SU-DHL-6 (cell line): ENCODE results near the gene HYPK.
A peak's percentile ranks its signal among the peaks of the same experiment; 100 is the strongest.
"Not testable (repeated sequence)": the region's sequence is repeated elsewhere in the genome, so short reads cannot be mapped to it uniquely, and the experiment has no call there.

Experiments used
- H2AFZ ChIP-seq: fragments of 200-600 bp; sonication (generic); 2 replicates; pipeline ENCODE4 v1.6.1; 2014; ENCODE audit warnings: low read depth, mild to moderate bottlenecking, moderate library complexity, mixed read lengths, antibody characterized with exemption, low read length; ENCODE audit not compliant: severe bottlenecking
- H3F3A ChIP-seq: fragments of 200-600 bp; shearing (Covaris generic); 2 replicates; pipeline ENCODE4 v1.6.0; 2016; ENCODE audit warnings: antibody characterized with exemption, mild to moderate bottlenecking; ENCODE audit not compliant: insufficient read depth
- H3K27ac ChIP-seq: fragments of 200-600 bp; sonication (generic); 2 replicates; pipeline ENCODE4 v1.5.1; 2016; ENCODE audit warnings: low read depth, mild to moderate bottlenecking, low read length, moderate library complexity, mixed read lengths
- H3K27me3 ChIP-seq: fragments of 200-600 bp; sonication (generic), shearing (Covaris generic); 2 replicates; pipeline ENCODE4 v1.6.0; 2014; ENCODE audit warnings: mild to moderate bottlenecking, low read length
- H3K36me3 ChIP-seq: fragments of 200-600 bp; sonication (generic); 2 replicates; pipeline ENCODE4 v1.6.1; 2014; ENCODE audit warnings: mild to moderate bottlenecking, low read length, mixed read lengths
- H3K4me2 ChIP-seq: fragments of 300-600, 200-600 bp; shearing (Covaris generic), sonication (generic); 2 replicates; pipeline ENCODE4 v1.6.0; 2014; ENCODE audit warnings: low read length, low read depth, mild to moderate bottlenecking; ENCODE audit not compliant: poor library complexity, severe bottlenecking
- H3K4me3 ChIP-seq: fragments of 200-600 bp; sonication (generic); 2 replicates; pipeline ENCODE4 v1.5.1; 2014; ENCODE audit warnings: antibody characterized with exemption, low read length, mild to moderate bottlenecking, mixed read lengths; ENCODE audit not compliant: insufficient read depth, poor library complexity, severe bottlenecking
- H3K79me2 ChIP-seq: fragments of 200-600 bp; sonication (generic); 2 replicates; pipeline ENCODE4 v1.6.1; 2014; ENCODE audit warnings: mild to moderate bottlenecking, low read length, moderate library complexity; ENCODE audit not compliant: insufficient read depth
- H3K9ac ChIP-seq: fragments of 200-600 bp; sonication (generic); 2 replicates; pipeline ENCODE4 v1.7.0; 2014; ENCODE audit warnings: mild to moderate bottlenecking, low read length
- H3K9me2 ChIP-seq: fragments of 200-600 bp; sonication (generic); replicated peaks from 2 replicates; pipeline ENCODE4 v1.6.1; 2014; ENCODE audit warnings: low read length; ENCODE audit not compliant: insufficient read depth
- H3K9me3 ChIP-seq: fragments of 200-600 bp; sonication (generic); 2 replicates; pipeline ENCODE4 v1.6.1; 2014; ENCODE audit warnings: low read length, mixed read lengths; ENCODE audit not compliant: insufficient read depth
- H4K20me1 ChIP-seq: fragments of 200-600 bp; sonication (generic); 2 replicates; pipeline ENCODE4 v1.6.1; 2014; ENCODE audit warnings: low read depth, mild to moderate bottlenecking, antibody characterized with exemption, low read length, moderate library complexity, mixed read lengths
- CTCF ChIP-seq: fragments of 200-600 bp; sonication (generic); IDR thresholded peaks from one replicate; pipeline ENCODE4 v1.5.1; 2017; ENCODE audit warnings: antibody characterized with exemption, mild to moderate bottlenecking, low read length, moderate library complexity; ENCODE audit not compliant: insufficient read depth, poor library complexity, severe bottlenecking
- EZH2phosphoT487 ChIP-seq: fragments of 200-600 bp; sonication (generic), shearing (Covaris generic); conservative IDR thresholded peaks from 2 replicates; pipeline ENCODE4 v1.6.1; 2018; ENCODE audit warnings: mild to moderate bottlenecking, antibody characterized with exemption, low read length, moderate library complexity, mixed read lengths

HYPK gene

GRCh38 chr15:43826508-43827341, 26.3 kb downstream of the HYPK start, which contains the start of gene WDR76:
Gene WDR76, plus strand, starts transcription at chr15:43827002. Its CDS starts 31 bp downstream, at chr15:43827033.
- peaks cover 37% of the 10 kb centered on the region for H3F3A ChIP-seq
- H3K79me2 ChIP-seq: peaks cover 85% of the 10 kb centered on the region
- H3K9ac ChIP-seq: peak within 1 kb of the TSS; percentile 92
- H3K9me3 ChIP-seq: no peaks in the 10 kb centered on the region
- H3K27me3 ChIP-seq: no peaks in the 10 kb centered on the region
- no peaks in the 10 kb centered on the region for H3K9me2 ChIP-seq
- H3K27ac ChIP-seq: peak within 1 kb of the TSS; percentile 93
- TF ChIP-seq EZH2phosphoT487 (no peak), CTCF (no peak)
- no peak within 1 kb of the TSS for H2AFZ ChIP-seq
- peak within 1 kb of the TSS; percentile 100 for H3K4me2 ChIP-seq
- peak within 1 kb of the TSS; percentile 81 for H3K4me3 ChIP-seq
- no peaks in the 10 kb centered on the region for H4K20me1 ChIP-seq
- peaks cover 18% of the 10 kb centered on the region for H3K36me3 ChIP-seq

GRCh38 chr15:43828061-43828657, 27.8 kb downstream of the HYPK start:
- Histone ChIP-seq H3K27me3 (no peaks in the 10 kb centered on the region), H3K4me3 (peak overlapping the region; percentile 81), H2AFZ (no peak overlapping the region), H3K36me3 (peaks cover 24% of the 10 kb centered on the region), H3K9ac (peak overlapping the region; percentile 92), H3F3A (peaks cover 45% of the 10 kb centered on the region), H3K9me2 (no peaks in the 10 kb centered on the region), H3K9me3 (no peaks in the 10 kb centered on the region), H3K27ac (peak overlapping the region; percentile 93), H4K20me1 (peaks cover 12% of the 10 kb centered on the region; the same call in 1 of the 2 replicates), H3K79me2 (peaks cover 86% of the 10 kb centered on the region), H3K4me2 (peak overlapping the region; percentile 100)
- no peak for TF ChIP-seq CTCF
- TF ChIP-seq EZH2phosphoT487: no peak

- Histone ChIP-seq H3K4me3 (peak overlapping the region; percentile 81), H3K79me2 (peaks cover 91% of the 10 kb centered on the region), H3K4me2 (peak overlapping the region; percentile 100), H3K36me3 (peaks cover 36% of the 10 kb centered on the region), H3K9ac (peak overlapping the region; percentile 92), H3K27ac (peak overlapping the region; percentile 93), H4K20me1 (peaks cover 16% of the 10 kb centered on the region; the same call in 1 of the 2 replicates), H3F3A (peaks cover 45% of the 10 kb centered on the region)
- H3K27me3 ChIP-seq, H3K9me3 ChIP-seq, H2AFZ ChIP-seq, H3K9me2 ChIP-seq: not testable (repeated sequence)
These were observed 29.6 kb downstream of the HYPK start for GRCh38 chr15:43829951-43830540.

GRCh38 chr15:43830691-43831275, 30.4 kb downstream of the HYPK start:
- not testable (repeated sequence) for H2AFZ ChIP-seq, H3K9me3 ChIP-seq, H3K27me3 ChIP-seq, H3K9me2 ChIP-seq
- Histone ChIP-seq H3F3A (peaks cover 38% of the 10 kb centered on the region), H3K79me2 (peaks cover 97% of the 10 kb centered on the region), H3K4me3 (peak overlapping the region; percentile 81), H3K4me2 (peak overlapping the region; percentile 100), H3K36me3 (peaks cover 37% of the 10 kb centered on the region), H3K9ac (peak overlapping the region; percentile 92), H3K27ac (peak overlapping the region; percentile 93), H4K20me1 (peaks cover 16% of the 10 kb centered on the region; the same call in 1 of the 2 replicates)

GRCh38 chr15:43831519-43832052, 31.2 kb downstream of the HYPK start:
- H3K79me2 ChIP-seq: peaks cover 98% of the 10 kb centered on the region
- peak overlapping the region; percentile 93 for H3K27ac ChIP-seq
- H3F3A ChIP-seq: peaks cover 41% of the 10 kb centered on the region
- not testable (repeated sequence) for H3K9me3 ChIP-seq, H3K27me3 ChIP-seq, H2AFZ ChIP-seq, H3K9me2 ChIP-seq
- H3K9ac ChIP-seq: peak overlapping the region; percentile 92
- H4K20me1 ChIP-seq: peaks cover 21% of the 10 kb centered on the region; the same call in 1 of the 2 replicates
- peak overlapping the region; percentile 100 for H3K4me2 ChIP-seq
- peak overlapping the region; percentile 81 for H3K4me3 ChIP-seq
- H3K36me3 ChIP-seq: peaks cover 45% of the 10 kb centered on the region
